KMS-11 (cell line): ENCODE data around the gene SLC41A3.

ENCODE experiments used
- H2AFZ ChIP-seq: fragments of 200-600 bp; sonication (generic); 2 replicates; pipeline ENCODE4 v1.6.1; 2016; ENCODE audit warnings: antibody characterized with exemption, mixed run types, low read depth
- H3K27ac ChIP-seq: fragments of 200-600 bp; sonication (generic); 2 replicates; pipeline ENCODE4 v1.6.1; 2016; ENCODE audit warnings: mild to moderate bottlenecking, mixed run types
- H3K27me3 ChIP-seq: fragments of 200-600 bp; sonication (generic); 2 replicates; pipeline ENCODE4 v1.6.1; 2017; ENCODE audit warnings: mild to moderate bottlenecking, low read depth, mixed run types, moderate library complexity; ENCODE audit not compliant: insufficient read depth
- H3K36me3 ChIP-seq: fragments of 200-600 bp; sonication (generic); 2 replicates; pipeline ENCODE4 v1.6.1; 2017; ENCODE audit warnings: mild to moderate bottlenecking, mixed run types; ENCODE audit not compliant: insufficient read depth
- H3K4me1 ChIP-seq: fragments of 200-600 bp; sonication (generic); 2 replicates; pipeline ENCODE4 v1.6.1; 2016; ENCODE audit warnings: mild to moderate bottlenecking, low read depth, mixed run types; ENCODE audit not compliant: poor library complexity, severe bottlenecking
- H3K4me2 ChIP-seq: fragments of 200-600 bp; sonication (generic); 2 replicates; pipeline ENCODE4 v1.7.0; 2016; ENCODE audit warnings: mild to moderate bottlenecking, mixed run types
- H3K4me3 ChIP-seq: fragments of 200-600 bp; sonication (generic); IDR thresholded peaks from 2 replicates; pipeline ENCODE4 v1.6.1; 2017; ENCODE audit warnings: low read depth, low read length, mixed read lengths; ENCODE audit not compliant: insufficient read depth
- H3K79me2 ChIP-seq: fragments of 200-600 bp; sonication (generic); 2 replicates; pipeline ENCODE4 v1.6.1; 2016; ENCODE audit warnings: low read depth, mixed run types; ENCODE audit not compliant: insufficient read depth
- H3K9ac ChIP-seq: fragments of 200-600 bp; sonication (generic); 2 replicates; pipeline ENCODE4 v1.6.1; 2016; ENCODE audit warnings: mild to moderate bottlenecking, mixed run types
- H4K20me1 ChIP-seq: fragments of 200-600 bp; sonication (generic); 2 replicates; pipeline ENCODE4 v1.6.1; 2016; ENCODE audit warnings: mild to moderate bottlenecking, mixed run types; ENCODE audit not compliant: insufficient read depth
- TF ChIP-seq, protein P1 (sequence below): fragments of 200-600 bp; sonication (generic); conservative IDR thresholded peaks from 2 replicates; pipeline ENCODE4 v1.6.1; 2017; ENCODE audit warnings: low read depth, mild to moderate bottlenecking, antibody characterized with exemption, low read length, moderate library complexity, mixed read lengths

The SLC41A3 gene

DNA sequence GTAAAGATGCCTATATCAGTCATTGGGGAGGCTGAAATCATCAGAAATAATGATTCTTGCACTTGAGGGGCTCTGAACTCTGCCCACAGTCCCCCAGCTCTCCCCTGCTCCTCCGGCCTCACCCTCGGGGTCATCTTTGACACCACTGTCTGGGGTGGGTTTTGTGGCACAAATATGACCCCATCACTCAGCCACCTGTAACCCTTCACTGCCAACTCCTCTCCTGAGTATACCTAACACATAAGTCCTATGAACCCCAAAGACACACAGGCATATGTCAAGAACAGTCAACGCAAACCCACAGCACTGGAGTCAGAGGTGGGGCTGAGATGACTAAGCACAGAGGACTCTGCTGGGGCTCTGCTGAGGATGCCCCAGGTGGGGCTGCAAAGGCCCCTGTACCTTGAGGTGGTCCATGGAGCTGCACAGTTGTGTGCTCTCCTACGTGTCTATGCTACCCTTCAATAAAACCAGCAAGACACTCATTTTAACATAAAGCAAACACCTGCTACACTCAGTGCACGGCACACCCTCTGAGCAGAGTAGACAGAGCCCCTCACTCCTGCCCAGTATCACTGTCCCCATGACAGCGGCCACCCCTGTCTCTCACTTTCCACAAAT, 29.9 kb downstream of the SLC41A3 start:
- Histone ChIP-seq H3K4me2 (no peak overlapping the region), H3K27me3 (no peaks in the 10 kb centered on the region)

DNA sequence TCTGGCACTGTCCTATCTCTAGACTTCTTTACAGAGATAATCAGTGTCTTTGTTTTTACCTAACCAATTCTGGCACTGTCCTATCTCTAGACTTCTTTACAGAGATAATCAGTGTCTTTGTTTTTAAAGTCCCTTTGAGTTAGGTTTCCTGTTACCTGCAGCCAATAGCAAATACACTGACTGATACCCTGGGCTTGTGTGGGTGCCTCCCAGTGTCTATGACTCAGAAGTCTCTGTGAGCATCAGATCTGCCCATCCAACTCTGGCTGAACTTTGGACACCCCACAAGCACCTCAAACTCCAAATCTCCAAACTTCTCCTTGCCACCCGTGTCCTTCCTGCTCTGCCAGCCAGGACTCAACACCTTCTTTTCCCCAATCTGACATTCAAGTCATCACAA, 30.4 kb downstream of the SLC41A3 start:
- TF ChIP-seq, protein P1, sequence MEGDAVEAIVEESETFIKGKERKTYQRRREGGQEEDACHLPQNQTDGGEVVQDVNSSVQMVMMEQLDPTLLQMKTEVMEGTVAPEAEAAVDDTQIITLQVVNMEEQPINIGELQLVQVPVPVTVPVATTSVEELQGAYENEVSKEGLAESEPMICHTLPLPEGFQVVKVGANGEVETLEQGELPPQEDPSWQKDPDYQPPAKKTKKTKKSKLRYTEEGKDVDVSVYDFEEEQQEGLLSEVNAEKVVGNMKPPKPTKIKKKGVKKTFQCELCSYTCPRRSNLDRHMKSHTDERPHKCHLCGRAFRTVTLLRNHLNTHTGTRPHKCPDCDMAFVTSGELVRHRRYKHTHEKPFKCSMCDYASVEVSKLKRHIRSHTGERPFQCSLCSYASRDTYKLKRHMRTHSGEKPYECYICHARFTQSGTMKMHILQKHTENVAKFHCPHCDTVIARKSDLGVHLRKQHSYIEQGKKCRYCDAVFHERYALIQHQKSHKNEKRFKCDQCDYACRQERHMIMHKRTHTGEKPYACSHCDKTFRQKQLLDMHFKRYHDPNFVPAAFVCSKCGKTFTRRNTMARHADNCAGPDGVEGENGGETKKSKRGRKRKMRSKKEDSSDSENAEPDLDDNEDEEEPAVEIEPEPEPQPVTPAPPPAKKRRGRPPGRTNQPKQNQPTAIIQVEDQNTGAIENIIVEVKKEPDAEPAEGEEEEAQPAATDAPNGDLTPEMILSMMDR, result no peak
- Histone ChIP-seq H3K27me3 (no peaks in the 10 kb centered on the region), H3K4me1 (no peaks in the 10 kb centered on the region), H3K27ac (no peak overlapping the region), H3K79me2 (no peaks in the 10 kb centered on the region), H4K20me1 (no peaks in the 10 kb centered on the region), H3K4me3 (no peak overlapping the region), H3K9ac (no peak overlapping the region), H3K36me3 (no peaks in the 10 kb centered on the region), H2AFZ (no peak overlapping the region), H3K4me2 (no peak overlapping the region)

More for the DNA sequence above, 29.9 kb downstream of the SLC41A3 start:
- H2AFZ ChIP-seq, result no peak overlapping the region
- H3K36me3 ChIP-seq, result no peaks in the 10 kb centered on the region
- H4K20me1 ChIP-seq, result no peaks in the 10 kb centered on the region
- H3K4me1 ChIP-seq, result no peaks in the 10 kb centered on the region
- H3K9ac ChIP-seq, result no peak overlapping the region
- H3K4me3 ChIP-seq, result no peak overlapping the region
- no peaks in the 10 kb centered on the region for H3K79me2 ChIP-seq
- TF ChIP-seq, protein P1, result no peak
- no peak overlapping the region for H3K27ac ChIP-seq

- no peak overlapping the region for H2AFZ ChIP-seq
- no peak overlapping the region for H3K9ac ChIP-seq
- no peaks in the 10 kb centered on the region for H3K79me2 ChIP-seq
- no peaks in the 10 kb centered on the region for H3K27me3 ChIP-seq
- TF ChIP-seq, protein P1, result no peak
- H4K20me1 ChIP-seq, result no peaks in the 10 kb centered on the region
- H3K4me2 ChIP-seq, result no peak overlapping the region
- H3K27ac ChIP-seq, result no peak overlapping the region
- no peaks in the 10 kb centered on the region for H3K36me3 ChIP-seq
- no peak overlapping the region for H3K4me3 ChIP-seq
- H3K4me1 ChIP-seq, result no peaks in the 10 kb centered on the region
Observed at GRCh38 chr3:126052196-126053058, 31.5 kb downstream of the SLC41A3 start.

DNA sequence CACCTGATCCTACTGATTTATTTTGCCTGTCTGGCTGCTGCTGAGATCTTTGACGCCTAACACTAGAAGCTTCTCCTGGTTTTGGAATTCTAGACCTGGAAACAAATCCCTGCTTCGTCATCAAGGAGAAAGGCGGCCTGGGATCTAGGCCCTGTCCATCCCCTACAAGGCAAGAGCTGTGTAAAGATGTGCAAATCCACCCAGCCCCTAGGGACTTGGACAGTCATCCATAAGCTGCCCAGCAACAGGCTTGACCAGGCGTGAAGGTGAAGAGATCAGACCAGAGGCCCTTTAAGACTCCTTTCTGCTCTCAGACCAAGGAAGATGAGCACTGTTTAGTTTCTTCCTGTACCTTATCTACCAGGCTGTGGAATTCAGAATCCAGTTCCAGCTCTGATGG, 32.2 kb downstream of the SLC41A3 start:
- H3K79me2 ChIP-seq, result no peaks in the 10 kb centered on the region
- H3K9ac ChIP-seq, result no peak overlapping the region
- H3K27ac ChIP-seq, result no peak overlapping the region
- no peak overlapping the region for H3K4me3 ChIP-seq
- H4K20me1 ChIP-seq, result no peaks in the 10 kb centered on the region
- H3K27me3 ChIP-seq, result no peaks in the 10 kb centered on the region
- H3K4me2 ChIP-seq, result no peak overlapping the region
- H3K4me1 ChIP-seq, result no peaks in the 10 kb centered on the region
- no peaks in the 10 kb centered on the region for H3K36me3 ChIP-seq
- TF ChIP-seq, protein P1, result no peak
- H2AFZ ChIP-seq, result no peak overlapping the region
